ENCODE data around the gene DARS1.

Gene DARS1

DNA sequence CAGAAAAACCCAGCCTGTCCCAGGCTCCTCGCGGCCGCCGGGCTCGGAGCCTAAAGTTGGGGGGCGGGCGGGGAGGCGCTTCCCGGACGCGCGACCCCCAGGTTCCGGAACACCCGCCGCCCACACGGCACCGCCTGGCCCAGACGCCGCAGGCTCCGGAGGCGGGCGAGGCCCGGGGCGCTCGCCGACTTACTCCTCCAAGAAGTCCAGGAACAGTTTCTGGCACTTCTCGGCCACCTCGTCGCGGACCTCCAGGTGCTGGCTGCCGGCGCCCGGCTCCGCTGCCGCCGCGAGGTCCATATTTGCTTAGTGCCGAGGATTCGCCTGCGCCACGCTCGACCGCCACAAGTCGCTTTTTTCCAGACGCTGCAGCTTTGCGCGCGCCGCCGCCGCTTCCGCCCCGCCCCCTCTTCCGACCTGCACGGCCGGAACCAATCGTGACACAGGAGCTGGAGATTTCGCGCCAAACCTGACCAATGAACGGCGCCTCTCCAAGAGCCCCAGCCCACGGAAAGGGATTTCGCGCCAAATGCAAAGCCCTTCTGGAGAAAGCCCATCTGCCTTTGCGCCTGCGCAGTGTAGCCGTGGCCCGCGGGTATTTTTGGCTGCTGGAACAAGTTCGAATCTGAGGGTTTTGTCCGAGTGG lies 109.2 kb downstream of the DARS1 start, which contains the start of gene MCM6 (continued):
- TF ChIP-seq, protein P1, sequence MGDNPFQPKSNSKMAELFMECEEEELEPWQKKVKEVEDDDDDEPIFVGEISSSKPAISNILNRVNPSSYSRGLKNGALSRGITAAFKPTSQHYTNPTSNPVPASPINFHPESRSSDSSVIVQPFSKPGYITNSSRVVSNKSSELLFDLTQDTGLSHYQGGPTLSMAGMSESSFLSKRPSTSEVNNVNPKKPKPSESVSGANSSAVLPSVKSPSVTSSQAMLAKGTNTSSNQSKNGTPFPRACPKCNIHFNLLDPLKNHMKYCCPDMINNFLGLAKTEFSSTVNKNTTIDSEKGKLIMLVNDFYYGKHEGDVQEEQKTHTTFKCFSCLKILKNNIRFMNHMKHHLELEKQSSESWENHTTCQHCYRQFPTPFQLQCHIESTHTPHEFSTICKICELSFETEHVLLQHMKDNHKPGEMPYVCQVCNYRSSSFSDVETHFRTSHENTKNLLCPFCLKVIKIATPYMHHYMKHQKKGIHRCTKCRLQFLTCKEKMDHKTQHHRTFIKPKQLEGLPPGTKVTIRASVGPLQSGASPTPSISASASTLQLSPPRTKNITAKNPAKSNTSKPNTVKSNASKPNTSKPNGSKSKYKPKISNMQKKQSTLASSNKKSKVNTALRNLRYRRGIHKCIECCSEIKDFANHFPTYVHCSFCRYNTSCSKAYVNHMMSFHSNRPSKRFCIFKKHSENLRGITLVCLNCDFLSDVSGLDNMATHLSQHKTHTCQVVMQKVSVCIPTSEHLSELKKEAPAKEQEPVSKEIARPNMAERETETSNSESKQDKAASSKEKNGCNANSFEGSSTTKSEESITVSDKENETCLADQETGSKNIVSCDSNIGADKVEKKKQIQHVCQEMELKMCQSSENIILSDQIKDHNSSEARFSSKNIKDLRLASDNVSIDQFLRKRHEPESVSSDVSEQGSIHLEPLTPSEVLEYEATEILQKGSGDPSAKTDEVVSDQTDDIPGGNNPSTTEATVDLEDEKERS (tag by site-specific recombination; IDR thresholded peaks at IDR 0.05) = no peak
- TF ChIP-seq ZNF155 (tag by site-specific recombination; IDR thresholded peaks at IDR 0.05) (no peak), ZNF335 (tag by site-specific recombination; conservative IDR thresholded peaks at IDR 0.05) (0 out of 2 replicates have a peak, but pooled peaks have one; percentile 16), ZNF843 (tag by site-specific recombination; IDR thresholded peaks at IDR 0.05) (peak; percentile 19; the same call in 1 of the 2 replicates), ZNF19 (tag by site-specific recombination; IDR thresholded peaks at IDR 0.05; ENCODE audit: low read depth) (no peak), ZNF664 (tag by site-specific recombination; IDR thresholded peaks at IDR 0.05) (no peak), ZNF184 (tag by site-specific recombination; IDR thresholded peaks at IDR 0.05) (no peak), ZNF16 (tag by site-specific recombination; IDR thresholded peaks at IDR 0.05; ENCODE audit: low read depth) (no peak), ZNF175 (tag by site-specific recombination; IDR thresholded peaks at IDR 0.05) (no peak), ZNF473 (tag by site-specific recombination; IDR thresholded peaks at IDR 0.05) (no peak), ZNF558 (tag by site-specific recombination; IDR thresholded peaks at IDR 0.05) (no peak), KLF7 (tag by site-specific recombination; IDR thresholded peaks at IDR 0.05; ENCODE audit: borderline replicate concordance) (no peak), ZNF302 (tag by site-specific recombination; IDR thresholded peaks at IDR 0.05; ENCODE audit: low read depth) (no peak), ZNF777 (tag by site-specific recombination; IDR thresholded peaks at IDR 0.05; ENCODE audit: borderline replicate concordance) (no peak), ZNF354C (tag by site-specific recombination; IDR thresholded peaks at IDR 0.05; ENCODE audit: borderline replicate concordance, low read depth) (no peak), FEZF1 (tag by site-specific recombination; IDR thresholded peaks at IDR 0.05) (no peak), ZNF221 (tag by site-specific recombination; IDR thresholded peaks at IDR 0.05; ENCODE audit: borderline replicate concordance) (no peak), ZNF670 (tag by site-specific recombination; IDR thresholded peaks at IDR 0.05; ENCODE audit: low read depth) (no peak), ZNF366 (tag by site-specific recombination; conservative IDR thresholded peaks at IDR 0.05) (no peak), MZF1 (tag by site-specific recombination; IDR thresholded peaks at IDR 0.05; ENCODE audit: borderline replicate concordance) (no peak), ZBTB17 (tag by site-specific recombination; IDR thresholded peaks at IDR 0.05) (peak; percentile 47; the same call in 1 of the 2 replicates), ZNF174 (tag by site-specific recombination; IDR thresholded peaks at IDR 0.05) (no peak)
- TF ChIP-seq, protein P2, sequence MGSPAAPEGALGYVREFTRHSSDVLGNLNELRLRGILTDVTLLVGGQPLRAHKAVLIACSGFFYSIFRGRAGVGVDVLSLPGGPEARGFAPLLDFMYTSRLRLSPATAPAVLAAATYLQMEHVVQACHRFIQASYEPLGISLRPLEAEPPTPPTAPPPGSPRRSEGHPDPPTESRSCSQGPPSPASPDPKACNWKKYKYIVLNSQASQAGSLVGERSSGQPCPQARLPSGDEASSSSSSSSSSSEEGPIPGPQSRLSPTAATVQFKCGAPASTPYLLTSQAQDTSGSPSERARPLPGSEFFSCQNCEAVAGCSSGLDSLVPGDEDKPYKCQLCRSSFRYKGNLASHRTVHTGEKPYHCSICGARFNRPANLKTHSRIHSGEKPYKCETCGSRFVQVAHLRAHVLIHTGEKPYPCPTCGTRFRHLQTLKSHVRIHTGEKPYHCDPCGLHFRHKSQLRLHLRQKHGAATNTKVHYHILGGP (tag by site-specific recombination; IDR thresholded peaks at IDR 0.05) = no peak
- TF ChIP-seq, protein P3, sequence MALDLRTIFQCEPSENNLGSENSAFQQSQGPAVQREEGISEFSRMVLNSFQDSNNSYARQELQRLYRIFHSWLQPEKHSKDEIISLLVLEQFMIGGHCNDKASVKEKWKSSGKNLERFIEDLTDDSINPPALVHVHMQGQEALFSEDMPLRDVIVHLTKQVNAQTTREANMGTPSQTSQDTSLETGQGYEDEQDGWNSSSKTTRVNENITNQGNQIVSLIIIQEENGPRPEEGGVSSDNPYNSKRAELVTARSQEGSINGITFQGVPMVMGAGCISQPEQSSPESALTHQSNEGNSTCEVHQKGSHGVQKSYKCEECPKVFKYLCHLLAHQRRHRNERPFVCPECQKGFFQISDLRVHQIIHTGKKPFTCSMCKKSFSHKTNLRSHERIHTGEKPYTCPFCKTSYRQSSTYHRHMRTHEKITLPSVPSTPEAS (tag by site-specific recombination; IDR thresholded peaks at IDR 0.05) = no peak
- TF ChIP-seq, protein P4, sequence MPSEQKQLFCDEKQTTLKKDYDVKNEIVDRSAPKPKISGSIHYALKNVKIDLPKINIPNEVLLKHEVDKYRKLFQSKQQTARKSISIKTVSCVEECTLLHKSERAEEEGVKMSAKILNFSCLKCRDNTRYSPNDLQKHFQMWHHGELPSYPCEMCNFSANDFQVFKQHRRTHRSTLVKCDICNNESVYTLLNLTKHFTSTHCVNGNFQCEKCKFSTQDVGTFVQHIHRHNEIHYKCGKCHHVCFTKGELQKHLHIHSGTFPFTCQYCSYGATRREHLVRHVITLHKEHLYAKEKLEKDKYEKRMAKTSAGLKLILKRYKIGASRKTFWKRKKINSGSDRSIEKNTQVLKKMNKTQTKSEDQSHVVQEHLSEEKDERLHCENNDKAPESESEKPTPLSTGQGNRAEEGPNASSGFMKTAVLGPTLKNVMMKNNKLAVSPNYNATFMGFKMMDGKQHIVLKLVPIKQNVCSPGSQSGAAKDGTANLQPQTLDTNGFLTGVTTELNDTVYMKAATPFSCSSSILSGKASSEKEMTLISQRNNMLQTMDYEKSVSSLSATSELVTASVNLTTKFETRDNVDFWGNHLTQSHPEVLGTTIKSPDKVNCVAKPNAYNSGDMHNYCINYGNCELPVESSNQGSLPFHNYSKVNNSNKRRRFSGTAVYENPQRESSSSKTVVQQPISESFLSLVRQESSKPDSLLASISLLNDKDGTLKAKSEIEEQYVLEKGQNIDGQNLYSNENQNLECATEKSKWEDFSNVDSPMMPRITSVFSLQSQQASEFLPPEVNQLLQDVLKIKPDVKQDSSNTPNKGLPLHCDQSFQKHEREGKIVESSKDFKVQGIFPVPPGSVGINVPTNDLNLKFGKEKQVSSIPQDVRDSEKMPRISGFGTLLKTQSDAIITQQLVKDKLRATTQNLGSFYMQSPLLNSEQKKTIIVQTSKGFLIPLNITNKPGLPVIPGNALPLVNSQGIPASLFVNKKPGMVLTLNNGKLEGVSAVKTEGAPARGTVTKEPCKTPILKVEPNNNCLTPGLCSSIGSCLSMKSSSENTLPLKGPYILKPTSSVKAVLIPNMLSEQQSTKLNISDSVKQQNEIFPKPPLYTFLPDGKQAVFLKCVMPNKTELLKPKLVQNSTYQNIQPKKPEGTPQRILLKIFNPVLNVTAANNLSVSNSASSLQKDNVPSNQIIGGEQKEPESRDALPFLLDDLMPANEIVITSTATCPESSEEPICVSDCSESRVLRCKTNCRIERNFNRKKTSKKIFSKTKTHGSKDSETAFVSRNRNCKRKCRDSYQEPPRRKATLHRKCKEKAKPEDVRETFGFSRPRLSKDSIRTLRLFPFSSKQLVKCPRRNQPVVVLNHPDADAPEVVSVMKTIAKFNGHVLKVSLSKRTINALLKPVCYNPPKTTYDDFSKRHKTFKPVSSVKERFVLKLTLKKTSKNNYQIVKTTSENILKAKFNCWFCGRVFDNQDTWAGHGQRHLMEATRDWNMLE (tag by site-specific recombination; conservative IDR thresholded peaks at IDR 0.05; ENCODE audit: low read depth) = no peak
- TF ChIP-seq, protein P5, sequence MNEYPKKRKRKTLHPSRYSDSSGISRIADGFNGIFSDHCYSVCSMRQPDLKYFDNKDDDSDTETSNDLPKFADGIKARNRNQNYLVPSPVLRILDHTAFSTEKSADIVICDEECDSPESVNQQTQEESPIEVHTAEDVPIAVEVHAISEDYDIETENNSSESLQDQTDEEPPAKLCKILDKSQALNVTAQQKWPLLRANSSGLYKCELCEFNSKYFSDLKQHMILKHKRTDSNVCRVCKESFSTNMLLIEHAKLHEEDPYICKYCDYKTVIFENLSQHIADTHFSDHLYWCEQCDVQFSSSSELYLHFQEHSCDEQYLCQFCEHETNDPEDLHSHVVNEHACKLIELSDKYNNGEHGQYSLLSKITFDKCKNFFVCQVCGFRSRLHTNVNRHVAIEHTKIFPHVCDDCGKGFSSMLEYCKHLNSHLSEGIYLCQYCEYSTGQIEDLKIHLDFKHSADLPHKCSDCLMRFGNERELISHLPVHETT (tag by site-specific recombination; IDR thresholded peaks at IDR 0.05) = no peak

Data from HEK293 (cell line).